GM19240 (cell line): ENCODE data around the gene GABRD.

Source experiments
- DNase-seq: peaks from one replicate; pipeline ENCODE4 v3.0.0; 2011; ENCODE audit warnings: low spot score; ENCODE audit not compliant: insufficient read length

The GABRD gene

GRCh38 chr1:2018217-2019171 lies 651 bp upstream of the GABRD start:
- DNase-seq: no peak

GRCh38 chr1:2019571-2020309 lies 595 bp downstream of the GABRD start:
- DNase-seq: no peak

GRCh38 chr1:2020310-2020655 lies 1.1 kb downstream of the GABRD start:
- DNase-seq: no peak

- no peak for DNase-seq
Observed at GRCh38 chr1:2021550-2021949, 2.4 kb downstream of the GABRD start.

GRCh38 chr1:2022063-2022770 lies 3.1 kb downstream of the GABRD start:
- DNase-seq: no peak

GRCh38 chr1:2023187-2023586 lies 4.0 kb downstream of the GABRD start:
- DNase-seq: no peak

- DNase-seq: no peak
Observed at GRCh38 chr1:2024451-2024850, 5.3 kb downstream of the GABRD start.

GRCh38 chr1:2024887-2025286 lies 5.7 kb downstream of the GABRD start:
- no peak for DNase-seq

- no peak for DNase-seq
Observed at GRCh38 chr1:2025491-2025981, 6.4 kb downstream of the GABRD start.

- DNase-seq: no peak
Observed at GRCh38 chr1:2027961-2028583, 8.9 kb downstream of the GABRD start.

GRCh38 chr1:2028870-2029560 lies 9.9 kb downstream of the GABRD start:
- no peak for DNase-seq

GRCh38 chr1:2029561-2029960 lies 10.4 kb downstream of the GABRD start:
- DNase-seq: no peak

GRCh38 chr1:2030076-2030871 lies 11.1 kb downstream of the GABRD start:
- DNase-seq: no peak

- DNase-seq: no peak
Observed at GRCh38 chr1:2031546-2032540, 12.7 kb downstream of the GABRD start.

- DNase-seq: no peak
Observed at GRCh38 chr1:2032737-2033136, 13.6 kb downstream of the GABRD start.

GRCh38 chr1:2033165-2033564 lies 14.0 kb downstream of the GABRD start:
- DNase-seq: no peak

- DNase-seq: no peak
Observed at GRCh38 chr1:2036287-2036686, 17.1 kb downstream of the GABRD start.

GRCh38 chr1:2037314-2037979 lies 18.3 kb downstream of the GABRD start:
- DNase-seq: no peak
